Activated T-cell treated with anti-CD3 and anti-CD28 coated beads for 4 hours (primary cell): ENCODE measurements around the gene NAXD.
"Not testable (repeated sequence)": the region's sequence is repeated elsewhere in the genome, so short reads cannot be mapped to it uniquely, and the experiment has no call there.

ENCODE experiments used
- DNase-seq: peaks from one replicate; pipeline ENCODE4 v3.0.0-alpha.2; 2020

The NAXD gene

GRCh38 chr13:110629735-110630134 lies 14.4 kb downstream of the NAXD start:
- no peak for DNase-seq

DNA sequence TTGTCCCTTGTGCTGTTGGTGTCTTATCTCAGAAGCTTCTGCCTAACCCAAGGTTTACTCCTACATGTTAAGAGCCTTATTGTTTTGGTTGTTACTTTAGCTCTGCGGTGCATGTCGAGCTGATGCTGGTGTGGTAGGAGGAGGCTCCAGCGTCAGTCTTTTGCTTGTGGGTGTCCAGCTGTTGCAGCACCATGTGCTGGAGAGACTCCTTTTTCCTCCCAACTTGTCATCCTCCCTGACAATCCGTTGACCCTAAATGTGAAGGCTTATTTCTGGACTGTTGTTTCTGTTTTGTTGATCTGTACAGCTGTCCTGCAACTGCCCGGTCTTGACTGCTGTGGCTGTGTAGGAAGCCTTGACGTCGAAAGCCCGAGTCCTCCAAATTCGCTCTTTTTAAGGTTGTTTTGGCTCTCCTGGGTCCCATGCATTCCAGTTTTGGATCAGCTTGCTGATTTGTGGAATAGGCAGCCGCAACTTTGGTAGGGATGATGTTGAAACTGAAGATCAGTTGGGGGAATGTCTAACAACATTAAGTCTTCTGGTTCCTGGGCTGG lies 15.3 kb downstream of the NAXD start:
- DNase-seq, result no peak

DNA sequence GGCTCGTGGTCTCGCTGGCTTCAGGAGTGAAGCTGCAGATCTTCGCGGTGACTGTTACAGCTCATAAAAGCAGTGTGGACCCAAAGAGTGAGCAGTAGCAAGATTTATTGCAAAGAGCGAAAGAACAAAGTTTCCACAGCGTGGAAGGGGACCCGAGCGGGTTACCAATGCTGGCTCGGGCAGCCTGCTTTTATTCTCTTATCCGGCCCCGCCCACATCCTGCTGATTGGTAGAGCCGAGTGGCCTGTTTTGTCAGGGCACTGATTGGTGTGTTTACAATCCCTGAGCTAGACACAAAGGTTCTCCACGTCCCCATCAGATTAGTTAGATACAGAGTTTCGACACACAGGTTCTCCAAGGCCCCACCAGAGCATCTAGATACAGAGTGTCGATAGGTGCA lies 16.9 kb downstream of the NAXD start:
- DNase-seq, result not testable (repeated sequence)

DNA sequence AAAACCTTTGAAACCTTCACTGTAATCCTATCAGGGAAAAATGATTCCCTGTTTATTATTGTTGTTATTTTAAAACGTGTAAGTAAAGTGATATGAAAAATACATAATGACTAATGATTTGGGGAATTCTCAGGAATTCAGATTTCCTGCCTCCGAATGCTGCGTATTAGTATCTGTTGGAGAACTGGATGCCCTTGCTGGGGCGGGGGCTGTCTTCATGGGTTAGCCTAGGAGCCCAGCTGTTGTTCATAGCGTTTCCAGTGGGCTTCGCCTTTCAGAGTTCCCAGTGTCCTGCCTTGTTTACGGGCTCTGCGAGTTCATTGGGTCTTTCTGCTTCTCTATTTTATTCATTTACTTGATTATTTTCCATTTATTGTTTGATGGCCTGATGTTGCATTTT lies 18.4 kb downstream of the NAXD start:
- DNase-seq, result no peak

DNA sequence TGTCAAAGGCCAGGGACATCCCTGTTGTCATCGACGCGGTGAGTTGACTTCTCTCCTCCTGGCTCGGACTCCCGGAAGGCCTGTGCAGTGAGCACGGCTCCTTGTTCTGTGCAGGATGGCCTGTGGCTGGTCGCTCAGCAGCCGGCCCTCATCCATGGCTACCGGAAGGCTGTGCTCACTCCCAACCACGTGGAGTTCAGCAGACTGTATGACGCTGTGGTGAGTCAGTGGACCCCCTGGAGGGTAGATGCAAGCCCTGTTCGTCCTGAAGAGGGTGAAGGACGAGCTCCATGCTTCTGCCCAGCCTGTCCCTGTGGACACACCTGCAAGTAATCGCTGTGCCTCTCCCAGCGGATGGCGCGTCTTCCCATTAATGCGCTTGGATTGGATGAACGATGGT lies 19.2 kb downstream of the NAXD start:
- DNase-seq, result no peak

DNA sequence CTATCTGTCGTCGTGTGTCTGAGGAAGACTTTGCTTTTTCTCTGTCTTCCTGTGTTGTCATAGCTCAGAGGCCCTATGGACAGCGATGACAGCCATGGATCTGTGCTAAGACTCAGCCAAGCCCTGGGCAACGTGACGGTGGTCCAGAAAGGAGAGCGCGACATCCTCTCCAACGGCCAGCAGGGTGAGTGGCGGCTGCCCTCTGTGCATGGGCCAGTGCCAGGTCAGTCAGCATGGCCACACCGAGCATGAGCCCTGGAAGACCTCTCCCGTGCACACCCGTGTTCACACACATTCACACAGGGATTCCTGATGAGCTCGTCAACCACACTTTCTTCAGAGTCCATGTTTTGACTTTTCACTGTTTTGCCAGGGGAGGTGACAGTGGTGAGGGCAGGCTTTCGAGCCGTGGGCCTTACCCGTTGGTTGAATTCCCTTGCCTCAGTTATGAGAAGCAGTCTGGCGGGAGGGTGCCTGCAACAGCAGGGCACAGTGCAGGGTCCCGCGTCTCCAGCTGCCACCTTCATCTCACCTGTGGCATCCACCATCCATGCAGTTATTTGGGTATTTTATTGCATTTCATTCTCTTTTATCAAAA lies 20.2 kb downstream of the NAXD start:
- DNase-seq, result no peak

- no peak for DNase-seq
Measured at GRCh38 chr13:110636053-110636475, 20.7 kb downstream of the NAXD start.

- DNase-seq, result no peak
Measured at GRCh38 chr13:110636701-110637201, 21.4 kb downstream of the NAXD start.

- DNase-seq, result no peak
Measured at GRCh38 chr13:110637275-110637674, 21.9 kb downstream of the NAXD start.

GRCh38 chr13:110637747-110638146 lies 22.4 kb downstream of the NAXD start:
- DNase-seq, result no peak

DNA sequence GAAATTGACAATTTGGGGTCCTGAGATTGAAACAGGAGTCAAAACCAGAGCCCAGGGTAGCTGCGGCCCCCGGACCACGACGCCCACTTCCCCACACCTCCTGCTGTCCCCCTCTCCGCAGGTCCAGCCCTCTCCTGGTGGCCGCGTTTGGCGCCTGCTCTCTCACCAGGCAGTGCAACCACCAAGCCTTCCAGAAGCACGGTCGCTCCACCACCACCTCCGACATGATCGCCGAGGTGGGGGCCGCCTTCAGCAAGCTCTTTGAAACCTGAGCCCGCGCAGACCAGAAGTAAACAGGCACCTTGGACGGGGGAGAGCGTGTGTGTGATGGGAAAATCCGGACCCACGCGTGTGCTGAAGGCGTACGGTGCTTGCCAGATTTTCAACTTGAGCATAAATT lies 22.9 kb downstream of the NAXD start:
- no peak for DNase-seq

DNA sequence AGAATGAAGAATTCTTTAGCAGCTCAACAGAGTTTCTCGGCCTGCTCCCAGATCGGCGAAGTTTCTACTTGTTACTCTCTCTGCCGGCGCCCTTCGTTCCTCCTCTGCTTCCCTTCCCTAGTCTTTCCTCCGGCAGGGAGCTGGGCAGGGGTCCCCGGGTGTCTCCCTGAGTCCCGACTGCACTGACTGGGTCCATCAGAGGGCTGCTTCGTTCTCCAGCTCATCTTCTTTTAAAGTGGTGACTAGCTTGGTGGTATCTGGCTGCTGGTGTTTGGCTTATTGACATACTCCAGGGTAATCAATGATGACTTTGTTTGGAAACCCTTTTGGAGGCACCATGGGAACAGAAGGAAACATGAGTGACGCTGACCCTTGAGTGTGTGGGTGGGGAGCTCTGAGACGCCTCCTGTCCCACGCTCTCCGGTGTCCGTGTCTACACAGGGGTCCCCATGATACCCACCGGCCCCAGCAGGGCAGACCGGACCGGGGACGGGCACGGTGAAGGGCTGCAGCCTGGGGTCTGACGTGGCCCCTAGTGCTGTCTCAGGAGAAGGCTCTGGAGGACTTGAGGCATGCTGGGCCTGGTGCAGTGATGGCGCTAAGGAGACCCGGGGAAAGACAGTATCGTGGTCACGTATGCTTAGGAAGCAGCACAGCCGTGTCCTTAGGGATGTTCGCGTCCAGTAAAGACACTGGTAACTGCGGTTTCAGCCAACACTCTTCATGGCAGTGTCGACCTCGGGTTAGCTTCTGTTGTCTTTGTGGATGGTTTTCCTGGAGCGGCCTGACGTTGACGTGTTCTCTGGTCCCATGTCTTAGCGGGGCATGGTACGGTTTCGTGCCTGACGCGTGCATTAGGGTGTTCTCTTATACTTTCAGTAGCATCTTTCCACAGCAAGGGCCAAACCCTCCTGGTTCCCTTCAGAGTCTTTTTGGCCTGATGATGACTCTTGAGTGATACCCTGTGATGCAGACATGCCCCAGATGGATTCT lies 23.8 kb downstream of the NAXD start:
- DNase-seq, result no peak

- no peak for DNase-seq
Measured at GRCh38 chr13:110639935-110640334, 24.6 kb downstream of the NAXD start.

- DNase-seq, result no peak
Measured at GRCh38 chr13:110640591-110641029, 25.3 kb downstream of the NAXD start.

GRCh38 chr13:110641055-110642015 lies 26.0 kb downstream of the NAXD start:
- no peak for DNase-seq

DNA sequence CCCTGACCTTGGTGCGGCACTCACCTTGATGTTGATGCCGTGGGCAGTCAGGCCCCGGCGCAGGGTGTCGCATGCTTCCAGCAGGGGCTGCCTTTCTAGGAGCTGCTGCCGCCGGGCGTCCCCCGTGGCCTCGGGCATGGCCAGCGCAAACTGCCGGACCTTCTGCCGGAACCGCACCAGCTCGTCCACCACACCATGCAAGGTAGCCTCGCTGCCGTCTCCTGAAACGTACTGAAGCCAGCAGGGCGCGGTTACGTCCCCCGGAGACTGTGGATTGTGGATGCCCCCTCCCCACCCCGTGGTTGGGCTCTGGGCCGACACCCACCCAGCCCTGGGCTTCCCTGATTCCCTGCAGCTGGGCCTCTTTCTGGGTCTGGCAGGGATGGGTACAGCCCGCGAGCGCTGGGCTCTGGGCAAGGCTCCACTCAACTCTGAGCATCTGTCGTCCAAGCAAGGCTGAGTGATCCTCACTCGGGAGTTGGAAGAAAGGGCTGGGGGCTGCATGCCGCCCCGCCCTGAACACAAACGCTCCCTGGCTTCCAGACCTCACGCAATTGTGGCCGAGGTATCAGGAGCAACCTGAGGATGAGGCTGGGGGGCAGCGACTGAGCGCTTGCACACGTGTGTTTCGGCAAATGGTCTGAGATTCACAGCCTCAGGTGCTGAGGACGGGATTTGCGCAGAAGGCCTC lies 27.1 kb downstream of the NAXD start:
- no peak for DNase-seq

DNA sequence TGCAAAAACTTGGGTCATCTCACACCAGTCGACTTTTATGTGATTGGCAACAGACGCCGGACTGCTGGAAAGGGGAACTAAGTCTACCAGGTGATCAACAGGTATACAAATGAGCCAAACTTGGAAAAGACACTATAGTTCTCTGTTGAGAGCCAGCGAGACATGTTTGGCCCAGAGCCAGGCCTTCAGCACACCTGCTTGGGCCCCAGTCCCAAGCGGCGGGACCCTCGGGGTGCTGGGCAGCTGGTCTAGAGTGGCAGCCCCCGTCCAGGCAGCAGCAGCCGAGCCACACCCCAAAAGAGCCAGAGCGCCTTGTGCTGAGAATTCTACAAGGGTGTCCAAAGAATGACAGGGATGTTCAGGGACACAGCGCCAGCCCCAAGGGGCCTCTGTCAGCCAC lies 28.0 kb downstream of the NAXD start:
- no peak for DNase-seq

- no peak for DNase-seq
Measured at GRCh38 chr13:110643768-110644421, 28.6 kb downstream of the NAXD start.

DNA sequence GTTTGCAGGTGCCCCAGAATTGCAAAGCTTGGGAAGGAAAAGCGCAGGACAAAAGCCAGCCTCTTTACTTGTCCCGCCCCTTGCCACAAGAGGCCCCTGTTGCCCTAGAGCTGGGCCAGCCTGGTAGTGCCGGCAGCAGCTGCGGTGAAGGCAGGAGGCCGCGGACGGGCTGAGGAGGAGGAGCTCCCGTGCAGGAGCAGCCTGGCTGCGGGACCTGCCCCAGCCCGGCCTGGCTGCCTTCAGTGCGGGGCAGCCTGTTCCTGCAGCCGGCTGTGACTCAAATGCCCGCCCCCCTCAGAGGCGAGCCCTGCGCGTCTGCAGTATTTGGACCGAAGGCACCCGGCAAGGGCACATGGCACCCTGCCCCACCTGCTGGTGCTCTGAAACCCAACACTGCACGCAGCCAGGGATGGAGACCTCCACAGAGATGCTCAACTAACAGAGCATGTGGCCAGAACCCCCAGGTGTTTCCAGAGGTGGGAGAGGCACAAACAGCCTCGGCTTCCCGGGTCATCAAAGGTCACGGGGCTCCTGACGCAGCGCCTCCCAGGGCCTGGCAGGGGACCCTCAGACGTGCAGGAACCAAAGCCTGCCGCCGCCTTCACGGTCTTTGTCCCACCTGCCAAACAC lies 29.7 kb downstream of the NAXD start:
- no peak for DNase-seq

DNA sequence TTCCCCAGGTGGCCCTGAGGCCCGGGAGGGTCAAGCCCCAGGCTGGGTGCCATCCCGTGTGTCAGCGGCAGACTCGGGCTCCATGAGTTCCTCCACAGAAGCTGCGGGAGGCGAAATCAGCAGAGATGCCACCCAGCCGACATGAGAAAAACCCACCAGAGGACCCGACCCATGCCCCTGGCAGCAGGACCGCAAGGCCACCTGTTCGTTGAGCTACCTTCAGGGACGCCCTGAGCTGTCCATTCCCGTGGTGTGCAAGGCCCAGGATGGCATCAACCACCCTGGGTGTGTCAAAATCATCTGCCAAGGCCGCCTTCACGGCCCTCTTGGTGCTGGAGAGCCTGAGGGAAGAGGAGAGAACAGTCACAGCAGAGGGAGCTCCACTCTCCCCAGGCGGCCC lies 30.4 kb downstream of the NAXD start:
- DNase-seq, result no peak
